ENCODE measurements around the gene FKBP1B.

- TF ChIP-seq CTCF (conservative IDR thresholded peaks at IDR 0.05 in 1 of 2, IDR thresholded peaks at IDR 0.05 in 1 of 2; ENCODE audit: low read depth in 1 of 2, low read length in 2 of 2) (no peak), EZH2 (IDR thresholded peaks at IDR 0.05; ENCODE audit: low read length, missing control alignments) (no peak)
Observed at GRCh38 chr2:24054366-24055010, 4.9 kb downstream of the FKBP1B start.

All from fibroblast of lung (primary cell).